VCaP (cell line): Measurements from ENCODE around the gene PIAS1.

Experiments
- H3K27ac ChIP-seq: fragments of 450-650 bp; 2 replicates; pipeline ENCODE4 v1.5.1; 2017
- CTCF ChIP-seq: fragments of 450-650 bp; conservative IDR thresholded peaks from 2 replicates; pipeline ENCODE4 v1.5.1; 2017; ENCODE audit warnings: mild to moderate bottlenecking, moderate library complexity

Gene PIAS1

GRCh38 chr15:68018797-68019444 is 35.2 kb upstream of the PIAS1 start:
- H3K27ac ChIP-seq: no peak overlapping the region
- no peak for TF ChIP-seq CTCF

- no peak overlapping the region for H3K27ac ChIP-seq
- no peak for TF ChIP-seq CTCF
Measured at GRCh38 chr15:68019814-68020525, 34.1 kb upstream of the PIAS1 start.

- no peak overlapping the region for H3K27ac ChIP-seq
Measured at GRCh38 chr15:68020685-68021084, 33.4 kb upstream of the PIAS1 start.

GRCh38 chr15:68022061-68022460 is 32.1 kb upstream of the PIAS1 start:
- H3K27ac ChIP-seq: no peak overlapping the region
- no peak for TF ChIP-seq CTCF

More at GRCh38 chr15:68020685-68021084, 33.4 kb upstream of the PIAS1 start:
- no peak for TF ChIP-seq CTCF

GRCh38 chr15:68023307-68024101 is 30.6 kb upstream of the PIAS1 start:
- TF ChIP-seq CTCF: no peak
- H3K27ac ChIP-seq: no peak overlapping the region

GRCh38 chr15:68025835-68026424 is 28.2 kb upstream of the PIAS1 start:
- peak overlapping the region; percentile 30 for H3K27ac ChIP-seq
- TF ChIP-seq CTCF: no peak

GRCh38 chr15:68027388-68027787 is 26.7 kb upstream of the PIAS1 start:
- peak overlapping the region; percentile 30; the same call in 1 of the 2 replicates for H3K27ac ChIP-seq
- TF ChIP-seq CTCF: no peak
